Measurements from ENCODE around the gene RNU1-4.
"Not testable (repeated sequence)": the region's sequence is repeated elsewhere in the genome, so short reads cannot be mapped to it uniquely, and the experiment has no call there.

Gene RNU1-4

DNA sequence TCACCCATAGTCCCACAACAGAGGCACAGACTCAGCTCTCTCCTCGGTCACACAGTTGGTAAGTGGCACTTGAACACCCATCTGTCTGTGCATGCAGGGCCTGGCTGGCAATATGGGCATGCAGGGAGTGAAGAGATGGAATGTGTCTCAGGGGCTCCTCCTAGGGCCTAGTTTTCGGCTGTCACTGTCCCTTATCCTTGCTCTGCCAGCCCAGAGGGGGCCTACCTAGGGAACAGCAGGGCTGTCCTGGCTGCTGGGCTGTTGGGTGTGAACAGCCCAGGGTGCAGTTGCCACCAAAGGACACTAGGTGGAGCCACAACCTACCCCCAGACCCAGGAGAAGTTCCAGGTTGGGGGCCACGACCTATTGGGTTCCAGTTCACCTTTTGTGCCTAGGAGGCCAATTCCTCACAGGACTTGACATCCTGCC, 30.6 kb upstream of the RNU1-4 start:
- not testable (repeated sequence) for DNase-seq

DNA sequence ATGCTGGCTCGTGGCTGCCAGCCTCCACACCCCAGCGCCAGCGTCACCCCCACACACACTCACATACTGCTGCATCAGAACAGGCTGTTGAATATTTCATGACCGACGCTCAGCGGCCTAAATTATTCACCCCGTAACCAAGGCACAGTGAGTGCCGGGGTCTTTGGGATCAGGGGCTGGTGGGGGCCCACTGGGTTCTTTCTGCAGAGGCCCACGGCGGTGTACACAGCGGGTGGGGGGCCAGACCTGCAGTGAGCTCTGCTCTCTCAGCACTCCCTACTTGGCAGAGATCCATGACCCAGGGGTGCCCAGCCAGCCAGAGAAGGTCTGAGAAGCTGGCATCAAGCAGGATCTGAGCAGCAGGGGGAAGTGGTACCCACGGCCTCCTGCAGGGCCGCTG, 29.7 kb upstream of the RNU1-4 start:
- not testable (repeated sequence) for DNase-seq

DNA sequence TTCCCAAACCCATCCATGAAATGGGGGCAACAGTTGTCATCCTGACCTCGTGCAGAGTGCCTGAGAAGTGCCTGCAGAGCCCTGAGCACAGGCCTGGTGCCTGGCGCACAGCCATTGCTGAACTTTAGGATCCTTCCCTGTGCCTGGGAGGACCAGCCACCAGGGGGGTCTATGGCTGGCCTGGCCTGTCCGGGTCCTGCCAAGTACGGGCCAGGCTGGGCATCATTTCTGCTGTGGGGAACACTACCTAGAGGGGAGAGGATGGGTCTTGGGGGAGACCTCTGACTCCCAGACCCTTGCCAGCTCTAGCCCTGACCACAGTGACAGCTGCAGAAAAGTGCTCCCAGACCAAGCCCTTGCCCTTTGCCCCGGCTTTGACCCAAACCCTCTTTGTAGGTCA, 28.2 kb upstream of the RNU1-4 start:
- not testable (repeated sequence) for DNase-seq

DNA sequence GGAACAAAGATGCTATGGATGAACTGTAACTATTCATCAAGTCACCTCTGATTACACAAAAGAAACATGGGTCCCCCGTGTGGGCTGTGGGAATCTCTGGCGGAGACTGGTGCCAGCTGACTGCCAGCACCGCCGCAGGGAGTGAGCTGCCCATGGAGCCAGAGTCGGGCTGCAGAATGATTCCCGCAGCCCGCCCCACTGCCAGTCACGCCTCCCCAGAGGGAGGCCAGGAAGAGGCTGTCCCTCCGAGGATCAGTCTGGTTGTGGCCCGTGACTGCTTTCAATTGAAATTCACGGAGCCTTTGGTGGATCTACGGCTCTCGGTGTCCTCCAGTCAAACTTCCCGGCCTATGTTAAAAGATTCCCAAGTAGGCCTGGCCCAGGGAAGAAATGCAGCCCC, 27.7 kb upstream of the RNU1-4 start:
- DNase-seq = not testable (repeated sequence)

DNA sequence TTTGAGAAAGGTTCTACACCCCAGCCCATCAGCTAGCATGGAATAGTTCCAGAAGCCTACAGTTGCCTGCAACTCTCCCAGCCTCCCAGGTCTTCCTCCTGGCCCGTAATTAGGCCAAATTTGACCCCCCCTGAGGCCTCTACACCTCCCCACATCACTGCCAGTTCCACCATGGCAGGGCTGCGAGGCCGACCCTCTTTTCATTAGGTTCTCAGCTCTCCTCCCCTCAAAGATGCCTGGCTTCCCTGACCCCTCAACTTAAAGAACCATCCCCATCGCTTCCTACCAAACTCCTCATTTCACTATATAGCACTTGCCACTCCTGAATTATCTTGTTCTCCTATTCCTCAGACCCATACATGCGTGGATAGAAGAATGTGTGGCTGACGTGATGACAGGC, 27.3 kb upstream of the RNU1-4 start:
- not testable (repeated sequence) for DNase-seq

DNA sequence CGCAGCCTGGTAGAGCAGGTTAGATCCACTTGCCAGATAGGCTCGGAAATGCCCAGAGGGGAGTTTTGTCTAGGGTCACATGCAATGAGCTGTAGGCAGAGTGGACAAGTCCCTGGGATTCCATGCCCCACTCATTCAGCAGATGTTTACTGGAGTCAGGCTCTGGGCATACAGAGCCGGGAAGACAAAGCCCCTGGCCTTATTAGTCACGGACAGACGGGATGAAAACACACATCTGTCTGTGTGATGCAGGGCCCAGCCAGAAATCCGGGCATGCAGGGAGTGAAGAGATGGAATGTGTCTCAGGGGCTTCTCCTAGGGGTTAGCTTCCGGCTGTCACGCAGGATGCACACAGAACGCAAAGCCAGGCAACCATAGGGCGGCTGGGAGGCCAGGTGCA, 26.8 kb upstream of the RNU1-4 start:
- not testable (repeated sequence) for DNase-seq

DNA sequence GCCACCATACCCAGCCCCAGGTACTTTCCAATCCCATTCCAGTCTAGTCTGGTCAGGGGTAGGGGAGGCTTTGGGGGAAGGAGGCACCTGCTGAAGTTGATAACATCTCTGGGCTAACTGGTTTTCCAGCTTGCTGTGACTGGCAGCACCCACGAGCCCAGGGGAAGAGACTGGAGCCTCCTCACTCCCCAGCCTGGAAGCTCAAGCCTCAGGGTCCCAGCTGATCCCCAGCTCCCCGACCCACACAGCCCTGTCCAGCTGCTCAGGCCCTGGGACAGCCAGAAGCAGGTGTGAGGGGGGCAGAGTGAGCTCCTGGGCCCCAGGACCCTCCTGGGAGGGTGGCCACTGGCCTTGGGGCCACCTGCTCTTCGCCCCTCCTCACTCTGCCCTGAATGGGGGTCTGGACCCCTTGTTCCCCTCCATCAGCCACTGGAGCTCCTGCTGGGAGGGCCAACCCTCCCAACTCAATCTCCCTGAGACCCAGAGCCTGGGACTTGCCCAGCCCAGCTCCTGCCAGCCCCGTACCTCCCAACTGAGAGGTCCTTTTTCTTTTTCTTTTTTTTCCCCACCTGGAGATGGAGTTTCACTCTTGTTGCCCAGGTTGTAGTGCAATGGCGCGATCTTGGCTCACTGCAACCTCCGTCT, 23.5 kb upstream of the RNU1-4 start:
- no peak for DNase-seq

DNA sequence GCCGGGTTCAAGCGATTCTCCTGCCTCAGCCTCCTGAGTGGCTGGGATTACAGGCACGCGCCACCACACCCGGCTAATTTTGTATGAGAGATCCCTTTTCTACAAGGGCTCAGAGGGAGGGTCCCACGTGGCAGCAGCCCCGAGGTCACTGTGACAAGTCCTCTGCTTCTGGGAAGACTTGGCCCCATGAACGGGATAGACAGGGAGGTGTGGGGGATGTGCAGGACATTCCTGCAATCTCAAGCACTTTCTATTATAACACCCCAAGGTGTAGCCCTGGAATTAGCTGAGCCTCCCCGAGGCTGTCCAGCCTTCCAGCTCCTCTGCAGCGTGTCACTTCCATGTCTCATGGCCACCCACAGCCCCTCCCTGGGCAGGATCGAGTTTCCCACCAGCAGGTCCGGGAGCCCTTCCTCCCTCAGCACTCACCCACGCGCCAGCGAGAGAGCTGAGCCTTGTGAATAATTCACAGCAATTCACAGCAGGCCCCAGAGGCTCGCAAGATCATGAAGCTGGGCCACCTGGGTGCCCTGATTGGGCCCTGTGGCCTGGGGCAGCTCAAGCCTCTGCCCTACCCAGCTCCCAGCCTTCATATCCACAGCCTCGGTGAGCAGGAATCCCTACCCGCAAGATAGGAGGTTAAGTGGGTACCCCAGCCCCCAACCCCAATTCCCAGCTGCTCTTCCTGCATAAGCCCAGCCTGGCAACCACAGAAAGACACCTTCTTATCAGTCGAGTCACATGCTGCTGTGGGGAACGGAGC, 22.8 kb upstream of the RNU1-4 start:
- DNase-seq = no peak

DNA sequence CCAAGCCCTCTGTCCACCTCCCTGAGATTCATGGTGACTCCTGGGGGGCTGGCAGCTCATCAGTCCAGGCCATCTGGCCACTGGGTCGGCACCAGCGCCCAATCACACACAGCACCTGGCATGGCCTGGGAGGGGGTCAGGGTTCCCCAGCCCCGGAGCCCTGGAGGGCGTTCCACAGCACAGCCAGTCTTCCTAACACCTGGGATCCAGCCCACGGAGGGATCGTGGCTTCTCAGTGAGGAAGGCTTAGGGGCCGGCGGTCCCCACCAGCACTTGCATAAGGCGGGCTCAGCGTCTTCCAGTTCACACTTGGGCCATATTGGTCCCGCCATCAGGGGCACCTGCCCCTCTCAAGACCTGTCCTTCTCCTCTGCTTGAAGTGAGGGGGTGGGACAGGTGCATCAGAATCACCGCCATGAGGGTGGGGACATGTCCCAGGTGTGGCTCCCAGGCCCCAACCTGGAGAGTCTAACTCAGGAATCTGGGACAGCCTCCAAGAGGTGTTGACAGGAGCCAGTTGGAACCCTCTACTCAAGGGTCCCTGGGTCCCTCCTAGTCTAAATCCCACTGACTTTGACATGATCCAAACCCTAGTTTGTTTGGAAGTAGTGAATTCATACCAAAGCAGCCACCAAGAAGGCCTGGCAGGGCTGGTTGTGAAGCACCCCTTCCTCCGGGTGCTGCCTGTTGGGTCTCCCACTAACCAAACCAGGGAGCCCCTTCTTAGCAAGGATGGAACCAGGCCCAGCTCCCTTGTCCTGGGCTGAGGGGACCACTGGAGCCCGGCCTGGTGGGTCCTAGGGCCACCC, 22.0 kb upstream of the RNU1-4 start:
- DNase-seq = not testable (repeated sequence)

DNA sequence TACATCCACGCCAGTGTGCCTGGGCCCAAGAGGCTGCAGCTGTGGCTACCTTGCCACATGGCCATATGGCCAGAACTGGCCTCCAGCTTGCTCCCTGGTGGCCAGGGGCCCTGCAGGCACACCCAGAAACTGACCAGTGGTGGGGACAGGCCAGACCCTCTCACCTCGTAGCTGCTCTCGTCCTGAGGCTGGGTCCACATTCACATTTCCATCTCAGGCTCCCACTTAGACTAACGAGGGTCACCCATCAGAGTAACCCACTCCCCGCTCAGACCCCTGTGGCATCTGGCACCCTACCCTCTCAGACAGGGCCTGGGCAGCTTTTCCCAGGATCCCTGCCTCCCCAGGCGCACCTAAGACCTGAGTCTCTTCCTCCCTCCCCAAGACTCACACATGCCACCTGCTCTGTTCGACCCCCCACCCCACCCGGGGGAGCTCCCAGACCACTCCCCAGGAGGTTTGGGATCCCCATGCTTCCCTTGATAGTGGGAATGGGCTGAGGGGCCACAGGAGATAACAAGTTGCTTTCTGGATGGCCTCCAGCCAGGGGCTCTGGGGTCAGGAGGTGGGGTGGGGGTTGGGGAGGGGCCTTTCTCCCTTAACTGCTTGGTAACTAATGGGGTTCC, 21.3 kb upstream of the RNU1-4 start:
- DNase-seq = no peak

DNA sequence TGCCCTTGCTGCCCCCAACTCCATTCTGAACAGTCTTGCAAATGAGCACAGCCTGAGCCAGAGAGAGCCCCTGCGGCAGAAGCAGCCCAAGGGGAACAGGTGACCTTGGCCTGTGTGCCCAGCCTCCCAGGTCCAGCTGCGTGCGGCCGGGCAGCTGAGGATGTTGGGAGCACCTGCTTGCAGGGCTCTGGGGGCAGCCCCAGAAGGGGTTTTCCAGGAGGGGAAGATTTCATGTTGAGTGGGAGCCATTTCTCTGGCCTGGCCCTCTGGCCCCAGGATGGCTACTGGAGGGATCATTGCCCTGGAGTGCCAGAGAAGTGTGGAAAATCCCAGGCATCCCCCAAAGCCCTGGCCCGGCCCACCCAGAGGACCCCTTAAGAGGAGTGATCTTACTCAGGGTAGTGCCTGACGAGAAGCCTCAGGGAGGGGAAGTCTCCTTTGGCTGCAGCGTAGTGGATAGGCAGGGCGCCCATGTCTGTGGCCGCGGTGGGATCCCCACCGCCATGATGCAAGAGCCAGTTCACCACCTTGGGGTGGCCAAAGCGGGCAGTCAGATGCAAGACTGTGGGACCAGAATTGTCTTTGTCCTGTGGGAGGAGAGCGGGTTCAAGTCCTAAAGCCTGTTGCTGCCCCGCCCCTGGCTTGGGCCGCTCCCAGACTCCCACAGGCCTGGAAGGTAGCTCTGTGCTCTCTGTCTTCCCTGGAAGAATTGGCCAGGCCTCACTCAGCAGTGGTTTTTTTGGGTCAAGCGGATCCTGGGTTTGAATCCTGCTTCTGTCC, 20.6 kb upstream of the RNU1-4 start:
- no peak for DNase-seq

DNA sequence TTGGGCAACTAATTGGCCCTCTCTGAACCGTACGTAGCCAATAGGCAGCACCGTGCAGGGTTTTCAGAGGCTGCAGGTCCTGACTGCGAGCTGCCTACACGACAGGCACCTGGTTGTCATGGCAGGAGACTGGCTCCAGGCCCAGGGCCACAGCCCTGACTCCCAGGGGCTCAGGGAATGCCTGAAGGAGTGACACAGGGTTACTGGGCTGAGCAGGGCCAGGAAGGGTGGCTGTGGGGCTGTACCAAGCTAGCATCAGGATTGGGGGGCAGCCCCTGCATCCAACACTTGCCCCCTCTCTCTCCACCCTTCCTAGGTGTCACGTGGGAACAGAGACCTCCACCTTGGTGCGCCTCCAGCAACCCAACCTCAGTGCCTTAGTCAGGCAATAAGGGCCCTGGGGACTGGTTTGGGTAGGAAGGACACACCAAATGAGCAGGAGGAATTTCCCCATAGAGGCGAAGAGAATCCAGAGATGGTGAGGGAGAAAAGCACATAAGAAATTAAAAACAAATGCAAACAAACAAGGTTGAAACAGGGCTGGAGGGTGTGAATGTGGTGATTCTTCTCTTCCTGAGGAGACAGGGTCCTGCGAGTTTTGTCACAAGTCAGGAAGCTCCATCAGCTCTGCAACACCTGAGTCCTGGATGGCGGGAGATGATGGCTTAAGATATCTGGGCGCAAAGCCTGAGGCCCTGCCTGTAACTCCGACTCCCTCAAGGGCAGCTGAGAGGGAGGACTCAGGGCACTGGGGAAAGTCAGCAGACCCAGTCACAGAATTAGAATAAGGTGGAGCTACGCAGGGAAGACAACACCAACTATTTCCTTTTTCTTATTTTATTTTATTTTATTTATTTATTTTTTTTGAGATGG, 19.7 kb upstream of the RNU1-4 start:
- no peak for DNase-seq

DNA sequence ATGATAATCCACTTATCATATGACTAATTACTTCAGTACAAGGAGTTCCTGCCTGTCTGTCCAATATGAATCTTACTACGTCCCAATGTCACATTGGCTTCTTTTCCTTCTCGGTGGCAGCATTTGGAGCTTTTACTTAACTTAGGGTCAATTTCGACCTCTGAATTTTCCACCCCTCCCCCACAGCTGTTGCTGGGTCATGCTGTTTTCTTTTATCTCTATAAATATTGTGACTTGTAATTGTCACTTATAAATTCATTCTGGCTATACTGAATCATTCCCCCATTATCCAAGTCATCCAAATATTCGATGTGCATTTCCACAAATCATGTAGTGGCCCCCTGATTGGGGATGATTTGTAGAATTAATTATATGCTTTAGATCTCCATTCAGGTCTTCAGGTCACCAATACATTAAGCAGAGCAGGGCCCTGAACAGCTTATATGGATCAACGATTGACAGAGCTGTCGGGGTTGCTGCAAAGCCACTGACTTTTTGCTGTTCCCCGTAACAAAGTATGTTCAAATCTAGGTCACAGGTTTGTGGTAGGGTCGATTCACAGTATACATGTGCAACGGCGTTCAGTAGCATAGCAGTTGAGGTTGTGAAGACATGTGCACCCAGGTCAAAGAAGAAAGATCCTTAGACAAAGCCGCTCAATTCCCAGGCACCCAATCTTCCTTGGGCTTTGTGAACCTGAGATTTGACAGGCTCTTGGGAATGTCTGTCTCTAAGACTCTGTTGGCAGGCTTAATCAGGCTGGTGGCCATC, 18.3 kb upstream of the RNU1-4 start:
- no peak for DNase-seq

DNA sequence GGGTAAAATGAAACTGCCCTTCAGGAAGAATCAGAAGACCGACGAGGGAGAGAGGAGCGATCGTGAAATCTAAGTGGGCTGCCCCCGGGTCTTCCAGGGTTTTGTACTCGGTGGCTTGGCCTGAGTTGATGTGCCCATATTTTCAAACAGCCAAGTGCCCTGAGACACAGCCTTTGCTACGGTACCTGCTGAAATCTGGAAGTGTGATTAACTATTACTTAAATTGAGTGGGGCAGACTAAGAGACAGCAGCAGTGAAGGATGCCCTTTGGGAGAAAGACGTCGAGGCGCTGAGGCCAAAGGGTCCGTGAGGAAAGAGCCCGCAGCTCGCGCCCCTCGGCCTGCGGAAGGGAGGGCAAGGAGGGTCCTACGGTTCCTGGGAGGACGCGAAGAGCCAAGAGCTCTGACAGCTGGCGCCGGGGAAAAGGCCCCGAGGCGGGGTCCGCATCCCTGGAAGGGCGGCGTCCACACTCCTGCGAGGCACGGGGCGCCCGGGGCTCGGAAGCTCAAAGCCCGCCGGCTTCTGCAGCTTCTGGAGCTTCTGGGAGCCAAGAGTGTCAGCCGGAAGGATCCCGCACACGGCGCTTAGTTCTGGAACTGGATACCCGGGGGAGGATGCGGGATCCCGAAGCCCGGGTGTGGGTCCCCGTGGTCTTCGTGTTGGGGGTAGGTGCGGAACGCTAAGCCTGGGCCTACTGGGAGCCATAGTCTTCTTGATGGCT, 15.4 kb upstream of the RNU1-4 start:
- DNase-seq = no peak

DNA sequence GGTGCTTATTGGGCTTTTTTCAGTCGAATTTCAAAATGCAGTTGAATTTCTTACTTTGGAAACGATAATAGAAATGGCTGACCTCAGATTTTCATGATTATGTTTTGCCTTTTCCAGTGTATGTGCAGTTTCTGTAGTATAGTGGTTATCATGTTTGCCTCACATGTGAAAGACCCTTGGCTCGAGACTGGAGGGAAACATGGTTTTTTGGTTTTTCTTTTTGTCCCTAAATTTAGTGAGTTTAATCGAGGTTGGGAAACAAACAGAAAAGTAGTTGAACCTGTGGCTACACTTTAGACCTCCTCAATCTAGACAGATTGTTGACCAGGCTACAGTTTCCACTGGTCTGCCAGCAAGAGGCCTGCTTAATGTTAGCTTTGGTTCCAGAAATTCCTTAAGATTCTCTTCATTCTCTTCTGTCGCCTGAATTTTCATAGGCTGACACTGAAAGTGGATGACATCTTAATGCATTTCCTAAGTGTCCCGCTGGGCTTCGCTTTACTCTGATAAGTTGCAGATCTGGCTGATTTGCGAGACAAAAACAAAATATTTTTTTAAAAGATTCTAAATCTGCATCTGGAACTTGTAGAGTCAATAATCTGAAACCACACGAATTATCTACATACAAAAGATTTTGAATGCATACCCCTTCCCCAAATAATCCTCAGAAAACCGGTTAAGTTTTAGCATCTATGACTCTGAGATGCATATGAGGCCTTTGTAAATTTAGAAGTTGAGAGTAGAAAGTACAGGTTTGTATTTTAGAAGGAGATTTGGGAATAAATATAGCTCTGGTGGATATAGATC, 14.7 kb upstream of the RNU1-4 start:
- DNase-seq = not testable (repeated sequence)

DNA sequence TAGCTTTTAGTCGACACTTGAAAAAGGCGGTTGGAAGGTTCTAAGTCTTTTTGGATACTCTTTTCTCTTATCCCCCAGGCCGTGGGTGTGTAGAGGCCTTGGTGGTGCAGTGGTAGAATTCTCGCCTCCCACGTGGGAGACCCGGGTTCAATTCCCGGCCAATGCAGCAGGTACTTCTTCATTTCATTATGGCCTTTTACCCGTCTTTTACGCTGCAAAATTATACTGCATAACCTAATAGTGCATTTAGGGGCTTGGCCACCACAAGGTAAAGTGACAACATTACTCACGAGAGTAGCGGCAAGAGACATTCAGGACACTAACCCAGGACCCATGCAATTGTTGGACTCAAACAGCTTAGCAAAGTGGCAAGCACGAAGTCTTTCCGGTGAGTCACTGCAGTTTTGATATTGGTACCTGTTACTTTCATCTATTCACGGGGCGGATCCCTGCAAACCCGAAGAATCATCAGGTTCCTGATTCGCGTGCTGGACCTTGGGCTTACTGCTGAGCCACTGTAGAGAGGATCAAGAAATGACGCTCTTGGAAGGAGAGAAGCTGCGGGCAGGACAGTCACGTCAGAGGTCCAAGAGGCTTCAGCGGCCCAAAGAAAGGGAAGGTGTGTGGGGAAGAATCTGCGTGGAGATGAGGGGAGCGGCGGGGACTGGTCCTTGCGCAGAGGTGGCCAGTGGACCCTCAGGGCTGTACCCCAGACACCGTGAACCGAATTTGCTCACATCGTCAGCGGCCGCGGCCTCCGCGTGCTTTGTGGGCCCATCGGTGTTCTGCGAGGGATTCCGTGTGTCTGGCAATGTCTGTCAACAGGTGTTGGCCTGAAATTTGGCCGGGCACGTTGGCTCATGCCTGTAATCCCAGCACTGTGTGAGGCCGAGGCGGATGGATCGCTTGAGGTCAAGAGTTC, 12.9 kb upstream of the RNU1-4 start:
- DNase-seq = peak; percentile 100

DNA sequence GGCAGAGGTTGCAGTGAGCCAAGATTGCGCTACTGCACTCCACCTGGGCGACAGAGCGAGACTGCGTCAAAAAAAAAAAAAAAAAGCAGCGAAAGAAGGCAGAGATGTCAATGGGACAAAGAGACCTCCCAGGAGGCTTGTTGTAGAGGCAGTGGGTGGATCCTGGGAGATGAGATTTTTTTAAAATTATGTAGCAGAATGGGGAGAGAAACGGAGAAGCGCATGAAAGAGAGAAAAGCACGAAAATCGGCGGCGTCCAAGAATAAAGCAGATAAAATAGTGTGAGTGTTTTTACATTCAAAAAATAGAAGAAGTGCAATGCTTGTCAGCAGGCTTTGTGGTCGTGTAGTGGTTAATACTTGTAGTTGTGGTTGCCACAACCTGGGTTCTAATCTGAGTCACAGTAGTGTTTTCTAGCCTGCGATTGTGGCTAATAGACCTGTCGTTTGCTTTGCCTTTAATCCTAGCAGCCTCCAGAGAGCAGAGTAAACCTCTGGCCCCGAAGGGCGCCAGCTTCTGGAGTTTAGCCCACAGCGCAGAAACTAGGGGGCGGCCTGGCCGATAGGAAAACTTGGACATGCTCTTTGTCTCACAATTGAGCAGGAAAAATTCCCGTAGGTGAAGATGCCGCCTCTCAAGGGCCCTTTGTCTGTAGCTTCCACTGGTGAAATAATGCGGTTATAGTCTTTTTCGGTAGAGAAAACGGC, 11.9 kb upstream of the RNU1-4 start:
- DNase-seq = peak; percentile 39

Measured in activated CD4-positive, alpha-beta T cell treated with anti-CD3 and anti-CD28 coated beads, Interleukin-10, Interleukin-2, amounts not matched to agents 100 ng/mL and 50 ng/mL, durations not matched to agents 16 hours and 8 hours (primary cell).